ENCODE measurements around the gene RSBN1L. TPM values are rescaled to one million over a fixed set of nuclear protein-coding genes. Genes with fewer than 3 reads are reported as not detected.

The RSBN1L gene
- total RNA-seq, 3 donors from 2014 or later = 17.0 to 20.7 (median 17.4) TPM

DNA sequence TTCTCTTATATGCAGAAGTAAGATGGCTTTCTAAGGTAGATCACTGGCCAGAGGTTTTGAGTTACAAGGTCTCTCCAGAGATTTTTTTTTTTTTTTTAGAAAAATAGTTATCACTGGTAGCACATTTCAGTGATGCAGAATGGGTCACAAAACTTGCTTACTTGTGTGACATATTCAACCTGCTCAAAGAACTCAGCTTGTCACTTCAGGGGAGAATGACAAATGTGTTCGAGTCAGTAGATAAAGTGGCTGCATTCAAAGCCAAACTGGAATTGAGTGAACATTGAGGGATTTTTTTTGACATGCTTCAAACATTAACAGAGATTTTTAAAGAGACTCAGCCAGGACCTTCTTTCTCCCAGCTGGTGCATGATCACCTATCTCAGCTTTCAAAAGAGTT is 135.7 kb downstream of the RSBN1L start:
- peaks cover 3% of the 10 kb centered on the region for H3K9me3 Mint-ChIP-seq
- DNase-seq = no peak
- no peak for ATAC-seq
- H3K4me3 Mint-ChIP-seq = peak overlapping the region; percentile 16
- peaks cover 5% of the 10 kb centered on the region for H3K36me3 Mint-ChIP-seq (ENCODE audit: insufficient read depth)
- peaks cover 56% of the 10 kb centered on the region for H3K4me1 Mint-ChIP-seq (ENCODE audit: low read depth)
- no peaks in the 10 kb centered on the region for H3K27me3 Mint-ChIP-seq (ENCODE audit: low read depth)

Other genes starting within 250 kb of the RSBN1L start
- gene PTPN12, start 159.2 kb upstream of the RSBN1L start, total RNA-seq = 1 to 10 TPM; 5.9 to 10.0 (median 7.2) TPM
- 1 to 10 TPM; 5.5 to 7.8 (median 6.3) TPM for gene TMEM60, start 102.0 kb downstream of the RSBN1L start, total RNA-seq
- gene PHTF2, start 102.3 kb downstream of the RSBN1L start, total RNA-seq = 10 to 100 TPM; 22.3 to 27.1 (median 24.8) TPM